GM12891 (cell line): ENCODE measurements around the gene SNRNP25.

Source experiments
- POLR2A ChIP-seq: IDR thresholded peaks from 2 replicates; pipeline ENCODE4 v1.6.1; 2011; ENCODE audit warnings: low read depth, low read length, control low read depth
- POLR2AphosphoS5 ChIP-seq: IDR thresholded peaks from 2 replicates; pipeline ENCODE4 v1.6.1; 2011; ENCODE audit warnings: low read depth, low read length, control low read depth
- POU2F2 ChIP-seq: IDR thresholded peaks from 2 replicates; pipeline ENCODE4 v1.6.1; 2011; ENCODE audit warnings: low read depth, mild to moderate bottlenecking, control low read depth, low read length, moderate library complexity
- SPI1 ChIP-seq: IDR thresholded peaks from 2 replicates; pipeline ENCODE4 v1.6.1; 2011; ENCODE audit warnings: low read depth, low read length, control low read depth
- TAF1 ChIP-seq: IDR thresholded peaks from 2 replicates; pipeline ENCODE4 v1.6.1; 2011; ENCODE audit warnings: low read depth, low read length, control low read depth

GRCh38 chr16:35678-36305, 17.8 kb upstream of the SNRNP25 start:
- TF ChIP-seq POLR2A (no peak), TAF1 (no peak), POU2F2 (no peak), POLR2AphosphoS5 (no peak), SPI1 (no peak)
